GM18517 (cell line): ENCODE data around the gene HSF2.
"Not testable (repeated sequence)": the region's sequence is repeated elsewhere in the genome, so short reads cannot be mapped to it uniquely, and the experiment has no call there.

Experiments used
- ATAC-seq: cut with Tn5 transposase; IDR thresholded peaks from one replicate; pipeline ENCODE4 v1.9.1; 2021; ENCODE audit warnings: mild to moderate bottlenecking, moderate library complexity; ENCODE audit not compliant: unreplicated experiment

The HSF2 gene

GRCh38 chr6:122449069-122449468 lies 49.6 kb downstream of the HSF2 start:
- no peak for ATAC-seq

DNA sequence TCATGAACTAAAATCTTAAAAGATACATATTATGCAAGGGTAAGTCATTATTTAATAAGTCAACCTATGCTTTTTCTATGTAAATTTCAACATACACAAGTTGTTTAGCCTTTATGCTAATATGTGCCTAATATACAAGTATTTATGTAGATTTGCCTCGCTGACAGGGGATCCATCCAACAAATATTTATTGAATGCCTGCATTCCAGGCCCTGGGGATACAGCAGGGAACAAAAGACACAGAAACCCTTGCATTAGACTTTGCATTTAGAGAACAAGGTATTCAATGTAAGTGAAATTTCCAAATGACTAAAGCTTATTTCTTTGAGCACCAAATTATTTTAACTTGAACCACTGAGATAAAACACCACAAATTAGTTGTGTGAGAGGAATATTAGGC lies 53.1 kb downstream of the HSF2 start:
- no peak for ATAC-seq

DNA sequence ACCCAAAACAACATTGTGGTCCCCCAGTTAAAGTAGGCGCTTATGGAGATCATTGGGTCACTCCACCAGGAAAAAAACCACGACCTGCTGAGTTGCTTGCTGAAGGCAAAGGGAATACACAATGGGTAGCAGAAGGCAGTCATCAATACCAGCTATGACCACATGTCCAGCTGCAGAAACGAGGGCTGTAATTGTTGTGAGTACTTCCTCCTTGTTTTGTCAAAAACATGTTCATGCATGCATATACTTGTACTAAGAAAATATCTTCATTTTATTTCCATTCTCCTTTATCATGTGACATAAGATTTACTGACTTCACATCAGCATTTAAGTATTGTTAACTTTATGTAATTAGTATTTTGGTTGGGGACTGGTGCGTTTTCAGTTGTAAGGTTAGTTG lies 55.2 kb downstream of the HSF2 start:
- no peak for ATAC-seq

- not testable (repeated sequence) for ATAC-seq
Measured at GRCh38 chr6:122455116-122455515, 55.7 kb downstream of the HSF2 start.

GRCh38 chr6:122458087-122458486 lies 58.6 kb downstream of the HSF2 start:
- no peak for ATAC-seq

GRCh38 chr6:122459240-122459639 lies 59.8 kb downstream of the HSF2 start:
- ATAC-seq: no peak

- ATAC-seq: not testable (repeated sequence)
Measured at GRCh38 chr6:122459865-122460416, 60.5 kb downstream of the HSF2 start.

DNA sequence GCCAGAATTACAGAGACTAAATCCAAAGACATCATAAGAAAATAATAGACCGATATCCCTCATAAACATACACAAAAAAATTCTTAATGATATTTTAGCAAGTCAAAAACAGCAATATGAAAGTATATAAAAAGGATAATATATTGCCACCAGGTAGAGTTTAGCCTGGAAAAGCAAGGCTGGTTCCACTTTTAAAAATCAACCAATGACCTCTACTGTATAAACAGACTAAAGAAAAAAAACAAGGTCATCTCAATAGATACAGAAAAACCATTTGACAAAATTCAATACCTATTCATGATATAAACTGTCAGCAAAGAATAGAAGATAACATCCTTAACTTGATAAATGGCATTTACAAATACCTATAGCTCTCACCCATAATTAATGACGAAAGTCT lies 62.4 kb downstream of the HSF2 start:
- no peak for ATAC-seq

DNA sequence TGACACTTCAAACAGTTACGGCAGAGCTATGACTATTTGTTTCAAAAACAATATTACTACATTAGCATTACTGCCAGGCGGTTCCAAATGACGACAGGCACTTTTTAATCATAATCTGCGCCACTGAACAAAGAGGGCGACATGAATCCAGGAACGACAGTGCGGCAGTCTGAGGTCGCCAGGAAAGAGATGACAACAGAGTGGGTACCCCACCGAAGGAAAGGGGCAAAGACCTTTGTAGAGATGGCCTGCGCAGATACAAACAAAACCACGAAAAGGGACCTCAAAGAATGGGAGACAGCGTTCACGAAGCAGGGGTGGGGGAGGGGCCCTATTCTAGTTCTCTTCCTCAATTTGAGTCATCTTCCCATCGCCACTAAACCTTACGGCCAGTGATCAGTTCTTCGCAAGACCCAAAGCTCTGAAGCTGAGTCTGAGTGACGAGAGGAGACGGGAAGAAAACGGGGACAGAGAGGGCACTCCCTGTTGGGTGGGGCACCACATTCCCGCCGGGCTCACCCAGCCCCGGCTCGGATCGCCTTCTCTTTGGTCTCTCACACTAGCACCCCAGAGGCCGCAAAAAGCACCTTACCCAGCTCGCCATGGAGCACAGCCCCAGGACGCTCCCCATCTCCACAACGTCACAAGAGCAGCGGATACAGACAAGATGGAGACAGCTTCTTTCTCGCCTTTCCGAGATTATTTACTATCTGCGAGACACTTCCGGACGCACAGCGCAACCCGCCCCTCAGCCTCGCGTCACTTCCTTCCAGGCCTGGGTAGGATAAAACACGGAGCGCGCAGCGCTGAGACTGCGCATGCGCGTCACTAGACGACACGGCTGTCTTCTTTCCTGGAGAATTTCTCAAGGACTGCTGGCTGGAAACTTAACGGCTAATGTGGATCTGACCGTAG lies 71.9 kb downstream of the HSF2 start, which contains the start of gene SERINC1:
Gene SERINC1, minus strand, starts transcription at position 701 of the 915 bp plus-strand sequence. Its CDS starts 70 bp downstream, at position 631.
- ATAC-seq: peak; percentile 98

DNA sequence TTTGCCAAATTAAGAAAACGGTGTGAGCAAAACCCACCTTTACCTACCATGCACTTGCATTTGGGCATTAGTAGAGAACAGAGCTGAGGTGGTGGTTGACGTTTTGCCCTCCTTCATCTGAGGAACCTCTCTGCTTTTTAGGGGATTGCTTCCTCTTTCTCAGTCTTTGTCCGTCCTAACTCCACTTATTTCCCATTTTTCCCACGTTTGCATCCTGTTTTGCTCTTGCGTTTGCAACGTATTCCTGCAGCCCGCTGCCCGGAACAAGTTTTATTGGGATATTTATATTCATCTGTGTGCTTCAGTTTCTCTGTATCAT lies 72.5 kb downstream of the HSF2 start:
- ATAC-seq: peak; percentile 49

DNA sequence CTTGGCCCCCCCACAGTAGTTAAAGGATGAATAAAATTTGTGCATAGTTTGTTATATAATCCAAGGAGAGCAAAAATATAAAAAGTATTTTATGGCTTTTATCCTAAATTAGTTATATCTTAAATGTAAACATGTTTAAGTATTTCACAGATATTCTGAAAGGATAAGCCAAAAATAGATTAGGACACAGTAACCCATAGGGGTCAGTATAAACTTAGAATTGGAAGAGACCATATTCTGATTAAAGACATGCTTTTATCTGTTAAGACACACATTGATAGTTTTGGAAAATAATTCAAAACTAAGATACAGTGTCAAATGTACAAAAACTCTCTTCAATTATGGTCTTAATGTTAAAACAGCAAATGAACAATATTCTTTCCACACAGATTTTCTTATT lies 76.7 kb downstream of the HSF2 start:
- ATAC-seq: no peak

DNA sequence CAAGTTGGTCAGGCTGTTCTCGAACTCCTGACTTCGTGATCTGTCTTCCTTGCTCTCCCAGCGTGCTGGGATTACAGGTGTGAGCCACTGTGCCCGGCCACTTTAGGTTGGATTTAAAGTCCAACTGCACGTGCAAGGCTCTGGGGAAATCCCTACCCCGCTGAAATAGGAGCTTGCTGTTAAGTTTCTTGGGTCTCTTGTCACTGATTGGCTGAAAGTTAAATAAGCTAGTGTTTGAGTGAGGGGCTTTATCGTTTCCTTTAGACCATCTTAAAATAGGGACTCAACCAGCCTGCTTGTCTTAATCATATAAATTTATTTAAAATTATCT lies 83.3 kb downstream of the HSF2 start:
- ATAC-seq: no peak
